Naive thymus-derived CD4-positive, alpha-beta T cell (primary cell): ENCODE data around the gene TRIM60. TPM values are rescaled to one million over a fixed set of nuclear protein-coding genes. Genes with fewer than 3 reads are reported as not detected.
"Not testable (repeated sequence)": the region's sequence is repeated elsewhere in the genome, so short reads cannot be mapped to it uniquely, and the experiment has no call there.

Experiments
- ATAC-seq: fragments of 150-1000 bp; cut with Tn5 transposase; 2 replicates; pipeline ENCODE4 v1.10.0; 2021; ENCODE audit warnings: mild to moderate bottlenecking, moderate library complexity
- CTCF ChIA-PET: fragments of 350-600 bp; sonication (Branson Sonifier 250); formaldehyde crosslinking; loops from one replicate; lab custom pipeline; 2021; ENCODE audit warnings: antibody characterized with exemption; lab: Charles Lee
- POLR2A ChIA-PET: fragments of 350-600 bp; sonication (Branson Sonifier 250); formaldehyde crosslinking; loops from one replicate; lab custom pipeline; 2021; ENCODE audit warnings: antibody characterized with exemption, inconsistent platforms; lab: Charles Lee
- DNase-seq, 9 donors: peaks; one replicate each; pipeline versions ENCODE4 v3.0.0 to v3.0.0-alpha.2; 2020 to 2022; ENCODE audit warnings: mixed read lengths in 1 of 9
- H3K27ac ChIP-seq: one replicate; pipeline ENCODE4 v1.7.0; 2013; ENCODE audit warnings: mild to moderate bottlenecking, low read depth, low read length, moderate library complexity
- H3K27me3 ChIP-seq, 2 donors: one replicate each; pipeline ENCODE4 v1.7.0; 2013; ENCODE audit warnings: low read length in 2 of 2, mild to moderate bottlenecking in 2 of 2, moderate library complexity in 2 of 2; ENCODE audit not compliant: control insufficient read depth in 2 of 2, insufficient read depth in 2 of 2
- H3K36me3 ChIP-seq, 3 experiments: 1 replicate in 2 of 3; 2 replicates in 1 of 3; pipeline ENCODE4 v1.7.0; 2013; ENCODE audit warnings: low read length in 3 of 3, mild to moderate bottlenecking in 3 of 3, moderate library complexity in 1 of 3; ENCODE audit not compliant: insufficient read depth in 3 of 3, control insufficient read depth in 2 of 3
- H3K4me1 ChIP-seq, 2 donors: one replicate each; pipeline ENCODE4 v1.7.0; 2013; ENCODE audit warnings: low read length in 2 of 2, mild to moderate bottlenecking in 2 of 2, moderate library complexity in 1 of 2; ENCODE audit not compliant: control insufficient read depth in 2 of 2, insufficient read depth in 2 of 2
- H3K4me3 ChIP-seq: 2 replicates; pipeline ENCODE4 v1.7.0; 2013; ENCODE audit warnings: mild to moderate bottlenecking, low read length
- H3K9me3 ChIP-seq, 3 experiments: 1 replicate in 2 of 3; 2 replicates in 1 of 3; pipeline ENCODE4 v1.7.0; 2013; ENCODE audit warnings: low read length in 3 of 3; ENCODE audit not compliant: control insufficient read depth in 2 of 3
- H3K27ac Mint-ChIP-seq, 9 donors: one replicate each; pipeline ENCODE4 v1.8.0; 2020 to 2022; ENCODE audit warnings: mixed read lengths in 9 of 9, mild to moderate bottlenecking in 8 of 9, moderate library complexity in 5 of 9, inconsistent platforms in 2 of 9
- H3K27me3 Mint-ChIP-seq, 5 donors: one replicate each; pipeline ENCODE4 v1.8.0; 2021 to 2022; ENCODE audit warnings: mixed read lengths in 5 of 5, mild to moderate bottlenecking in 1 of 5
- H3K36me3 Mint-ChIP-seq, 5 donors: one replicate each; pipeline ENCODE4 v1.8.0; 2020 to 2022; ENCODE audit warnings: mixed read lengths in 5 of 5, mild to moderate bottlenecking in 3 of 5, inconsistent platforms in 1 of 5
- H3K4me1 Mint-ChIP-seq, 7 donors: one replicate each; pipeline ENCODE4 v1.8.0; 2020 to 2022; ENCODE audit warnings: mixed read lengths in 7 of 7, mild to moderate bottlenecking in 3 of 7, inconsistent platforms in 1 of 7
- H3K4me3 Mint-ChIP-seq, 10 donors: one replicate each; pipeline ENCODE4 v1.8.0; 2020 to 2022; ENCODE audit warnings: mild to moderate bottlenecking in 10 of 10, mixed read lengths in 10 of 10, moderate library complexity in 6 of 10, inconsistent platforms in 2 of 10
- H3K9me3 Mint-ChIP-seq, 11 donors: one replicate each; pipeline ENCODE4 v1.8.0; 2020 to 2022; ENCODE audit warnings: mixed read lengths in 11 of 11, mild to moderate bottlenecking in 4 of 11, inconsistent platforms in 1 of 11, moderate library complexity in 1 of 11
- intact Hi-C, 2 donors: fragments of 100-400 bp; cut with micrococcal nuclease; formaldehyde crosslinking; loops; one replicate each; pipeline ENCODE4 v1.15.1; 2023
- polyA plus RNA-seq, 2 donors: library from polyadenylated mRNA; unstranded; fragments of 300-500 nt; fragmentation: Illumina TruSeq; gene quantifications; one replicate each; pipeline ENCODE4 v1.2.3, GENCODE V29; 2021
- total RNA-seq, 6 experiments: library from RNA in 5 of 6; stranded (reverse) in 5 of 6; gene quantifications; 1 replicate in 5 of 6; 2 replicates in 1 of 6; pipeline ENCODE4 v1.2.3 and lab custom pipeline; 2021 to 2026

Gene TRIM60
- total RNA-seq = not detected
- polyA plus RNA-seq = not detected
- total RNA-seq (lab: John Stamatoyannopoulos, UW) = not detected

DNA sequence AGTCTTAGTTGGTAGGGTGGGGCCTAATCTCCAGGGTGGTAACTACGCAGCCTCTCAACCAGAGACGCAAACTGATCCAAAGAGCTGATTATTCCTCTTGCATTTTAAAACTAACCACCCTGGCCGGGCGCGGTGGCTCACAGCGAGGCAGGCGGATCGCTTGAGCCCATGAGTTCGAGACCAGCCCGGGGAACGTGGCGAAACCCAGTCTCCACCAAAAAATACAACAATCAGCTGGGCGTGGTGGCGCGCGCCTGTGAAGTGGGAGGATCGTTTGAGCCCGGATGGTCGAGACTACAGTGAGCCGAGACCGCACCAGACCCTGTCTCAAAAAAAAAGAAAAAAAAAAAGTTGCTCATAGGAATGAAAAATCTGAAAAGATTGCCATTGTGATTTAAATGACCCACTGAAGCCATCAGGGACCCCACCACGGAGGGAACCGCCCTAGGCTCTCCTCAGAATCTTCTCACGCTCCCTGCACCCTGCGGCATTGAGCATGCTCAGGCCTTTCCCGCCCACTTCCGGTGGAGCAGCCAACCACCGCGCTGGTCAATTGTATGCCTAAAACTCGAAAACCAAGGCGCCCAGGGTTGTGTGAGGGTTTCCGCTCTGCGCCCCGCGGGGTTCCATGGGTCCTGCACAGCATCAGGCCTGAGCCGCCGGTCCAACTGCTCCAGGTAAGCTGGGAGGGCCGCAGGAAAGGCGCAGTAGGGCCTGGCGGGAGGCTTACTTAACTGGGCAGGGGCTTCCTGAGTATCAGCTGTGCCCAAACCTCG lies at the start of gene TRIM60:
TRIM60 (plus strand) TSS at position 564 of the 776 bp plus-strand sequence. CDS start 8,074 bp downstream, outside the sequence.
- no peak within 1 kb of the TSS for H3K27ac Mint-ChIP-seq
- Histone ChIP-seq H3K36me3 (no peaks in the 10 kb centered on the region), H3K9me3 (no peaks in the 10 kb centered on the region), H3K4me1 (no peaks in the 10 kb centered on the region), H3K27ac (no peak within 1 kb of the TSS), H3K27me3 (no peaks in the 10 kb centered on the region), H3K4me3 (no peak within 1 kb of the TSS)
- H3K36me3 Mint-ChIP-seq = no peaks in the 10 kb centered on the region
- ATAC-seq (no peak), DNase-seq (no peak)
- intact Hi-C loops = no loop called here
- ChIA-PET CTCF (no interaction called here), POLR2A (no interaction called here)
- H3K9me3 Mint-ChIP-seq = peaks cover 0 to 3% (median 0%) of the 10 kb centered on the region in 11 donors
- no peak within 1 kb of the TSS for H3K4me3 Mint-ChIP-seq
- no peaks in the 10 kb centered on the region for H3K4me1 Mint-ChIP-seq
- peaks cover 0 to 9% (median 5%) of the 10 kb centered on the region in 5 donors for H3K27me3 Mint-ChIP-seq

DNA sequence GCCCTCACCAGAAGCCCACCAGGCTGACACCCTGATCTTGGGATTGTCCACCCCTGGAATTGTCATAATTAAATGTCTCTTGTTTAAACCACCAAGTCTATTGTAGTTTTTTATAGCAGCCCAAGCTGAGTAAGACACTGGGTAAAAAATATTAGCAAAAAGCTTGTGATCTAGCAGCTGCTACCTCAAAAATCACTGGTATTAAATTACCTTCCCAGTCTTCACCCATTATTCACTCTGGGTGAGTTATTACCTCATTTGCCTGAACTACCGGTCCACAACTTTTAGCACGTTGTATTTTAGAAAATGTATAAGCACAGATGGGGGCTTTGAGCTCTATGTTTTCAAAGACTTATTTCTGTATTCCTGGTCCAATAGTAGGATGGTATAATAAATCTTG lies 42.3 kb upstream of the TRIM60 start:
- Mint-ChIP-seq H3K36me3 (no peaks in the 10 kb centered on the region), H3K27me3 (peaks cover 3 to 16% (median 6%) of the 10 kb centered on the region in 5 donors), H3K4me1 (no peaks in the 10 kb centered on the region), H3K9me3 (peaks cover 0 to 4% (median 0%) of the 10 kb centered on the region in 11 donors), H3K4me3 (no peak overlapping the region), H3K27ac (no peak overlapping the region)
- intact Hi-C loops = no loop called here
- ATAC-seq (no peak), DNase-seq (no peak)
- Histone ChIP-seq H3K27me3 (no peaks in the 10 kb centered on the region), H3K9me3 (no peaks in the 10 kb centered on the region), H3K4me3 (no peak overlapping the region), H3K27ac (no peak overlapping the region), H3K4me1 (no peaks in the 10 kb centered on the region), H3K36me3 (no peaks in the 10 kb centered on the region)
- CTCF ChIA-PET = no interaction called here
- POLR2A ChIA-PET = no interaction called here

DNA sequence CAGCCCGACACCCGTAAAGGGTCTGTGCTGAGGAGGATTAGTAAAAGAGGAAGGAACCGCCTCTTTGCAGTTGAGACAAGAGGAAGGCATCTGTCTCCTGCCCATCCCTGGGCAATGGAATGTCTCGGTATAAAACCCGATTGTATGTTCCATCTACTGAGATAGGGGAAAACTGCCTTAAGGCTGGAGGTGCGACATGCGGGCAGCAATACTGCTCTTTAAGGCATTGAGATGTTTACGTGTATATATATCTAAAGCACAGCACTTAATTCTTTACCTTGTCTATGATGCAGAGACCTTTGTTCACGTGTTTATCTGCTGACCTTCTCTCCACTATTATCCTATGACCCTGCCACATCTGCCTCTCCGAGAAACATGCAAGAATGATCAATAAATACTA lies 41.0 kb upstream of the TRIM60 start:
- intact Hi-C loops, H3K4me1 ChIP-seq, H3K27me3 ChIP-seq, H3K36me3 ChIP-seq, H3K27ac Mint-ChIP-seq, ATAC-seq, H3K4me1 Mint-ChIP-seq, CTCF ChIA-PET, H3K27ac ChIP-seq, H3K4me3 ChIP-seq, H3K9me3 ChIP-seq, POLR2A ChIA-PET, H3K4me3 Mint-ChIP-seq, H3K9me3 Mint-ChIP-seq, DNase-seq, H3K36me3 Mint-ChIP-seq: not testable (repeated sequence)
- peaks cover 3 to 16% (median 6%) of the 10 kb centered on the region in 5 donors for H3K27me3 Mint-ChIP-seq

DNA sequence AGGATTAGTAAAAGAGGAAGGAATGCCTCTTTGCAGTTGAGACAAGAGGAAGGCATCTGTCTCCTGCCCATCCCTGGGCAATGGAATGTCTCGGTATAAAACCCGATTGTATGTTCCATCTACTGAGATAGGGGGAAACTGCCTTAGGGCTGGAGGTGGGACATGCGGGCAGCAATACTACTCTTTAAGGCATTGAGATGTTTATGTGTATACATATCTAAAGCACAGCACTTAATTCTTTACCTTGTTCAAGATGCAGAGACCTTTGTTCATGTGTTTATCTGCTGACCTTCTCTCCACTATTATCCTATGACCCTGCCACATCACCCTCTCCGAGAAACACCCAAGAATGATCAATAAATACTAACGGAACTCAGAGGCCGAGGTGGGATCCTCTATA lies 35.7 kb upstream of the TRIM60 start:
- H3K4me3 ChIP-seq, ATAC-seq, H3K9me3 ChIP-seq, H3K27me3 ChIP-seq, H3K36me3 Mint-ChIP-seq, CTCF ChIA-PET, H3K4me1 Mint-ChIP-seq, H3K27ac ChIP-seq, POLR2A ChIA-PET, H3K4me3 Mint-ChIP-seq, H3K4me1 ChIP-seq, H3K36me3 ChIP-seq, H3K9me3 Mint-ChIP-seq, DNase-seq, H3K27ac Mint-ChIP-seq: not testable (repeated sequence)
- H3K27me3 Mint-ChIP-seq = peaks cover 23 to 27% (median 24%) of the 10 kb centered on the region in 5 donors
- intact Hi-C loops = loop anchor here in 1 of 2 donors (5.0 kb wide), 1 partner anchor 219 kb away; no protein-coding TSS in a partner anchor

DNA sequence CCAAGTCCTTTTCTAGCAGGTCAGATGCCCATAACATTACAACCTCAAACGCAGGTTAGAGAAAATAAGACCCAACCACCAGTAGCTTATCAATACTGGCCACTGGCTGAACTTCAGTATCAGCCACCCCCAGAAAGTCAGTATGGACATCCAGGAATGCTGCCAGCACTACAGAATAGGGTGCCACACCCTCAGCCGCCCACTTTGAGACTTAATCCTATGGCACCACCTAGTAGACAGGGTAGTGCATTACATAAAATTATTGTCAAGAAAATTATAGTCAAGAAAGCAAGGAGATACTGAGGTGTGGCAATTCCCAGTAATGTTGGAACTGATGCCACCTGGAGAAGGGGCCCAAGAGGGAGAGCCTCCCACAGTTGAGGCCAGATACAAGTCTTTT lies 34.5 kb upstream of the TRIM60 start:
- intact Hi-C loops = loop anchor here in 1 of 2 donors (5.0 kb wide), 1 partner anchor 220 kb away; no protein-coding TSS in a partner anchor
- H3K9me3 Mint-ChIP-seq = no peaks in the 10 kb centered on the region
- H3K4me1 ChIP-seq = no peaks in the 10 kb centered on the region
- H3K27me3 Mint-ChIP-seq = peaks cover 12 to 25% (median 22%) of the 10 kb centered on the region in 5 donors
- ATAC-seq (no peak), DNase-seq (no peak)
- H3K4me3 ChIP-seq = no peak overlapping the region
- CTCF ChIA-PET = no interaction called here
- H3K9me3 ChIP-seq = no peaks in the 10 kb centered on the region
- POLR2A ChIA-PET = no interaction called here
- H3K36me3 ChIP-seq = no peaks in the 10 kb centered on the region
- no peaks in the 10 kb centered on the region for H3K36me3 Mint-ChIP-seq
- H3K27ac ChIP-seq = no peak overlapping the region
- no peaks in the 10 kb centered on the region for H3K4me1 Mint-ChIP-seq
- no peak overlapping the region for H3K4me3 Mint-ChIP-seq
- no peaks in the 10 kb centered on the region for H3K27me3 ChIP-seq
- no peak overlapping the region for H3K27ac Mint-ChIP-seq

DNA sequence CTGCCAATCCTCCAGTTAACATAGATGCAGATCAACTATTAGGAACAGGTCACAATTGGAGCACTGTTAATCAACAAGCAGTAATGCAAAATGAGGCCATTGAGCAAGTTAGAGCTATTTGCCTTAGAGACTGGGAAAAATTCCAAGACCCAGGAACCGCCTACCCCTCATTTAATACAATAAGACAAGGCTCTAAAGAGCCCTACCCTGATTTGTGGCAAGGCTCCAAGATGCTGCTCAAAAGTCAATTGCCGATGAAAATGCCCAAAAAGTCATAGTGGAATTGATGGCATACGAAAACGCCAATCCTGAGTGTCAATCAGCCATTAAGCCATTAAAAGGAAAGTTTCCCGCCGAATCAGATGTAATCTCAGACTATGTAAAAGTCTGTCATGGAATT lies 33.9 kb upstream of the TRIM60 start:
- Mint-ChIP-seq H3K4me1 (no peaks in the 10 kb centered on the region), H3K27me3 (peaks cover 12 to 25% (median 22%) of the 10 kb centered on the region in 5 donors), H3K27ac (no peak overlapping the region), H3K4me3 (no peak overlapping the region), H3K36me3 (no peaks in the 10 kb centered on the region), H3K9me3 (no peaks in the 10 kb centered on the region)
- ChIA-PET POLR2A (no interaction called here), CTCF (no interaction called here)
- intact Hi-C loops = loop anchor here in 1 of 2 donors (5.0 kb wide), 1 partner anchor 221 kb away; no protein-coding TSS in a partner anchor
- Histone ChIP-seq H3K4me3 (no peak overlapping the region), H3K36me3 (no peaks in the 10 kb centered on the region), H3K27ac (no peak overlapping the region), H3K4me1 (no peaks in the 10 kb centered on the region), H3K27me3 (no peaks in the 10 kb centered on the region), H3K9me3 (no peaks in the 10 kb centered on the region)
- no peak for ATAC-seq
- DNase-seq = no peak
